GM12872 (cell line): ENCODE data around the gene SOX10.

ENCODE experiments used
- CTCF ChIP-seq: IDR thresholded peaks from 3 replicates; pipeline ENCODE4 v1.5.1; 2011; ENCODE audit warnings: low read depth, mild to moderate bottlenecking, low read length, moderate library complexity; ENCODE audit not compliant: insufficient read depth

The SOX10 gene

GRCh38 chr22:38018938-38019827 lies 34.8 kb upstream of the SOX10 start:
- no peak for TF ChIP-seq CTCF

- TF ChIP-seq CTCF: no peak
These were observed 33.9 kb upstream of the SOX10 start for GRCh38 chr22:38017939-38018885.

GRCh38 chr22:38017272-38017920 lies 33.0 kb upstream of the SOX10 start:
- TF ChIP-seq CTCF: no peak

GRCh38 chr22:38016182-38017151 lies 32.1 kb upstream of the SOX10 start:
- TF ChIP-seq CTCF: no peak

GRCh38 chr22:38014083-38014482 lies 29.7 kb upstream of the SOX10 start:
- no peak for TF ChIP-seq CTCF

- TF ChIP-seq CTCF: no peak
These were observed 28.3 kb upstream of the SOX10 start for GRCh38 chr22:38012604-38013072.
